ENCODE results near the gene STN1.

STN1 gene

DNA sequence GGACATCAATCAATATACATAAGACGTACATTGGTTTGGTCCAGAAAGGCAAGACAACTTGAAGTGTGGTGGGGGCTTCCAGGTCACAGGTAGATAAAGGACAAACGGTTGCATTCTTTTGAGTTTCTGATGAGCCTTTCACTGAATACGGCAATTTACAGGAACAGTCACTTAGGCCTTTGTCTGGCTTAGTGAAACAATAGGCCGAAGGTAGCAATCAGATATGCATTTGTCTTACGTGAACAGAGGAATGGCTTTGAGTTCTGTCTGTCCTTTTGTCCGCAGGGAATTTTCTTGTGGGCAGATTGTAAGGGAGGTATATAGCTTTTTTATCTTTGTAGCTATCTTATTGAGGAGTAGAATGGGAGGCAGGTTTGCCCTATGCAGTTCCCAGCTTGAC, 10.8 kb upstream of the STN1 start:
- DNase-seq: no peak

DNA sequence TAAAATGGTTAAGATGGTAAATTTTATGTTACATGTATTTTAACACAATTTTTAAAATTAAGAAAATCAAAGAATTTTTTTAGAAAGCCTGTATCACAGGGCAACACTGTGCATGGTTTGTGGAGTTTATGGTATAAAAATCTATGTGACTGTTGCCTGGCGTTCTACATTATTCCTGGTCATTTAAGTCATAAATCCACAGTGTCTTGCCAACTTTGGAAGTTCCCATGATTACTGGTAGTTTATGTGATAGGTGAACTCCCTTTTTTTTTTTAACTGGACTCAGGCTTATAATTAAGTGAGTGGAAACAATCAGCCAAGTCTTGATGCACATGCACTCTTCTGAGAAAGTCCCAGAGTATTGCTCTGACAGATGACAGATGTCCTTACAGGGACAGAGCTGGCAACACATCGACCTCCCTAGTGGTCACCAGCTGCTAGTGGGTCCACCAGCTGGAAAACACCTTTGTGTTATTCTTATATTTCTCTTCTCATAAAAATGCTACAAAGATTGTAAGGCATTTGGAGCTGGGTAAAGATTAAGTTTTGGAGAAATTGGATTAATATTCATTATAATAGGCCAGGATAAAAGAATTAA, 8.8 kb upstream of the STN1 start:
- DNase-seq: no peak

DNA sequence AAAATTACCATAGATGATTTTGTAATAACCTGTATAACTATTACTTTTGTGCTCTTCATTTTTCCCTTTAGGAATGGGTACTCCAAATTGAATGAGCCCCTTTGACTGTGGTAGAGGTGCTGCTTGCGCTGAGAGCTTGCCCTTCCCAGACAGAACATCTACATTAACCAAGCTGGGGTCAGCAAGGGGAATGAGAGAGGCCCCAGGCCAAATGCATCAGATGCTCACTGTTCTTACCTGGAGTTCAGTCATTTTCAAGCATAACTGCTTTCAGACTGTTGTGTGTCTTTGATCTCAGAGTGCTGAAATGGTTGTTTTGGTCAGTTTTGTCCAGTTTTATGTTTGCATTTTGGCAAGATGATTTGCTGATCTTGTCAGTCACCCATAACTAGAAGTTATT, 7.6 kb upstream of the STN1 start:
- DNase-seq: no peak

DNA sequence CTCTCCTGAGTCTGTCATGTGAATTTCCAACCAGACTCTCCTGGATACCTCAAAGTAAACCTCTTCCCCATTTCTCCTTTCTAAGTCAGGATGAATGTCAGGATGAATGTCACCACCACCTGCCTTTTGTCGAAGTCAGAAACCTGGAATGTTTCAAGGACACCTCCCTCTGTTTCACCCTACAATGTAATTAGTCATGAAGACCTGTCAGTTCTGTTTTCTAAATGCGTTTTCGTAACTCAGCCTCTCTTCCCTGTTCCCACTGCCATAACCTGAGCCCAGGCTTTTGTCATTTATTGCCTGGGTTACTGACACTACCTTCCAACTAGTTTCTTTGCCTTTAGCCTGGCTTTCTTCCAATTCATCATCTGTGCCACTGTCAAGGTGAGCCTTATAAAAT, 5.5 kb upstream of the STN1 start:
- no peak for DNase-seq

DNA sequence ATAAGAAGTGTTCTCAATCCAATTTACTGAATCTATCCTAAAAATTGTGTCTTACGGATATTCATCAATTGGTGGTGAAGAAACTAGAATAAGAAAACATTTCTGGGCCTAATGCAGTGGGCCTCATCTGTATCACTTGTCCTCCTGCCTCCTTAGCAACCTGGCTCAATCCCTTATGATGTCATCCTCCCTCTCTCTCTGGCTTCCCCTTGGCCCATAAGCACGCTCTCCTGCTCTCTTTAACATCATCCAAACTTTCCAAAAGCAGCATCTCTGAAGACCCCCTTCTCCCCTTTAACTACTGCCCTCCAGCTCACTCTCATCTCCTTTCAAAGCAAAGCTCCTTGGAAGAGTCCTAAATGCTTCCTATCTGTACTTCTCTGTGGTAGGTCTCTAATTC, 4.7 kb upstream of the STN1 start:
- DNase-seq: no peak

DNA sequence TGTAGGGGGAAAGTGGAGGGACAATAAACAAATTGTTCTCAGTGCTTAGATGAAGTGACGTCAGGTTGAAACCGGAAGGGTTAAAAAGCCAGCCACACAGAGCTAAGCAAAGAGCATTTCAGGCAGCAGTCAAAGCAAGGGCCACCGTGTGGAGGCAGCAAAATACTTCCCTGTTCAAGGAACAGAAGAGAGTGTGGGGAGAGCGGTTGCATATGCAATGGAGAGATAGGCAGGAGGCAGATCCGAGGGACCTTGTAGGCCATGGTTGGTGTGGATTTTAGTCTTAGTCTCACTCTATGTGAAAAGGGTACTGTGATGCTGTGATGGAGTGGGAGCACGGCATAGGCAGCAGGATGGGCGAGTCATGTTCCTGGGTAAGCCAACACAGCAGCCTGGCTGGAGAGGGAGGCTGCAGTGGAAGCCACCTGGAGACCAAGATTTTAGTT, 3.8 kb upstream of the STN1 start:
- peak; percentile 11 for DNase-seq

DNA sequence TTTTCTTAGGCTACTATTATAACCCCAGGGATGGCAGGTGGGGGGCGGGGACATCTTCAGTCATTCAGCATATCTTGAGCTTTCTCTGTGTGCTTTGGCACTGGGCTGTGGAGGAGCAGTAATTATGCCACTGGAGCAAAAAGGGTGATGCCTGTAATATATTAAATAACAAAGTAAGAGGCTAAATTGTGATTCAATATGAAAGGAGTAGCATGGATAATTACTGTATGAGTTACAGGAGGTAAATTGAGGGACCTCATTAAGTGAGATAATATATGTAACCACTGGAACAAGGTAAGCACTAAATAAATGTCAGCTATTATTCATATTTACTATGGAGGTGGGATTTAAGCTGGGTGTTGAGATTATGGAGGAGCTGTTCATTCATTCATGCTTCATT, 3.3 kb upstream of the STN1 start:
- peak; percentile 11 for DNase-seq

DNA sequence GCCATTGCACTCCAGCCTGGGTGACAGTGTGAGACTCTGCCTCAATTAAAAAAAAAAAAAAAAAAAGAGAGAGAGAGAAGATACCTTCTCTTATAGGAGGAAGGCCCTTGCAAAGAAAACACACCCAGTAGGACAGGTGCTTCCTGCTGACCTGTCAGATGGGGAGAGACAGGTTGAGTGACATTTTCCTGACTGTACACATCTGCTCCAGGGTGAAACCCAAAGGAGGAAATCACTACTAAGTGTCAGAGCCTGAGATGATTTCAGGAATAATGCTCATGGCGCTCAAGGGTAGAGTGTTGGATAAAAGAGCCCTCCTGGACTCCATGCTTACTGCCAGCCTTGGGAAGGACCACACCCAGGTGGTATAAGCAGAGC, 1.7 kb upstream of the STN1 start:
- DNase-seq: no peak

DNA sequence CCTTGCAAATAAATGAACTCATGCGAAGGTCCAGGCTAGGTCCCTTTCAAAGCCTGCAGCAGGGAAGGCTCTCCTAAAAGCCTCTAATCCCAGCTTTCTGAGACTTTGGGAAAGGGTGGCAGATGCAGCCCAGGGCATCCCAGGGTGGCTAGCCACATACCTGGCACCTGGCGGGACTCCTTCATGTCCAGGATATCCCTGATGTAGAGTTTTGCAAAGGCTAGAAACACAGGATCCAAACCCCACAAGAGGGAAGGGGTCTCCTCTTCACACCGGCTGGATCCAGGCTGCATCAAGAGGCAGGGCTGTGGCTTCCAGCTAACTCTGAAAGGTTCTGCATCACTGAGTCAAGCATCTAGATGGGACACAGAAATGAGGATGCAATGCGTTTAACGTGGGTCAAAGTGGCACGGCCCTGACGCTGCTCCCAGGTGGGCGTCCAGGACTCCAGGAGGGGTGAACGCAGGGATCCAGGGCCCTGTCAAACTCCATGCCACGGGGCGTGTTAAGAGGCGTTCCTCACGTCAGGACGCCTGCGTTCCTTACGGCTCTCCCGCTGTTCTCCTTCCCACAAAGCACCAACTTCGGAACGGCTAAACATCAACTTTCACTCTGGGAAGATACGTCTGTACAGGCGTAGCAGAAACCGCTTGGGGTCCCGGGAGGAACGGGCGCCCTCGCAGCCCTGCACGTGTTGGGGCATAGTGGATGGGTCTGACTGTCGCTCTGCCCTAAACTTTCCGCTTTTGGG, 507 bp downstream of the STN1 start:
- DNase-seq: peak; percentile 41

DNA sequence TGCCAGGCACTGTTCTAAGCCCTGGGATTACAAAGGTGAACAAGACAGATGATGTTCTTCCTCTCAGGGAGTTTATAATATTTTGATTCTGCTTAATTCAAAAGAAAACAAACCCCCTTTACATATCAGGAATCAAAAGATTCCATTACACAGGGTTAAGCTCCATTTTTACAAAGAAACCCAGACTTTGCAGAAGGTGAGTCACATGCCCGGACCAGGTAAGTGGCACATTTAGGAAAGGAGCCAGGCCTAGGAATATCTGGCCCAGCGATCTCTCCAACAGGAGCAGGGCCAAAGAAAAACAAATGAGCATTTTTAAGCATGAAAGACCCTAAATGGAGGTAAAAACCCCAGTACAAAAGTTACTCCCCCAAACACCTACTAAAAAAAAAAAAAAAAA, 1.1 kb downstream of the STN1 start:
- DNase-seq: no peak

DNA sequence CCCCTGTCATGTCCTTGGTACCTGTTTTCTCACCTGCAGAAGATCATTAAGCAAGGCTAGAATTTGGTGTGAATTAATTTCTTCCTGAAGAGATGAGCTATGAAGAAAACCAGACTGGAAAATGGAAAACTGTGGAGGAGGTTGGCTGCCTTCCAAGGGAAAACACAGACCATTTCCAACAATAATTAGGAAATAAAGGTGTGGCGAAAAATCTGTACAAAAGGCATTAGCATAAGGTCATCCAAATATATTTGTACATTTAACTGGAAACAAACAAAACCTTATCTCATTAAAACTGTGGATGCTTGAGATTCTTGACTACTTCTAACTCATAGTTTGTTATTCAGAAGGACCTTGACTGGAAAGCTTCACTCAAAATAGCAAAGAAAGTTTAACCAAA, 1.7 kb downstream of the STN1 start:
- DNase-seq: no peak

DNA sequence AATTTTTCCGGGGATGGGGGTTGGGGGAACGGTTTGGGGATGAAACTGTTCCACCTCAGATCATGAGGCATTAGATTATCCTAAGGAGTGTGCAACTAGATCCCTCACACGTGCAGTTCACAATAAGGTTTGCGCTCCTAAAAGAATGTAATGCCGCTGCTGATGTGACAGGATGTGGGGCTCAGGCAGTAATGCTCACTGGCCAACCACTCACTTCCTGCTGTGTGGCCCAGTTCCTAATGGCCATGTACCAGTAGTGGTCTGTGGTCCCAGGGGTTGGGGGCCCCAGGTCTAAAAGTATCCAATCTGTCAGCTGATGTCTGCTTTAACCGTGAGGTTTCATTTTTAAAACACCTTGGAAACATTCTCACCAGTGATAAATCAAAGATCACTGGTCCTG, 2.2 kb downstream of the STN1 start:
- no peak for DNase-seq

DNA sequence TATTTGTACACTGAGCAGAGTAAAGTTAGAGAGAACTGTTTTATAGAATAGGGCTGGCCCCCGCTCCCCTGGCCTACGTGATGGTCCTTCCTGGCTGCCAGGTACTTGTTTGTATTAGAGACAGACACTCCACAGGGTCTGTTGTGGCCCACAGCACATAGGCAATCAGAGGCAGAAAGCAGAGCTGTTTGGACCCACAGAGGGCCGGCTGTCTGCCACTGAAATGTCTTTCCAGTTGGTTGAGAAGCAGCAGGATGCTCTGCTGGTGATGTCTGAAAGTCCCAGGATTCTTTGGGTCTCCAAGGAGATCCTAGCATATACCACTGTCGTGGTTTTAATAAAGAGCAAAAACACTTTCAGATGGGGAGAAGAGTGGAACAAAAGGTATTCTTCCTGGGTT, 5.2 kb downstream of the STN1 start:
- DNase-seq: no peak

DNA sequence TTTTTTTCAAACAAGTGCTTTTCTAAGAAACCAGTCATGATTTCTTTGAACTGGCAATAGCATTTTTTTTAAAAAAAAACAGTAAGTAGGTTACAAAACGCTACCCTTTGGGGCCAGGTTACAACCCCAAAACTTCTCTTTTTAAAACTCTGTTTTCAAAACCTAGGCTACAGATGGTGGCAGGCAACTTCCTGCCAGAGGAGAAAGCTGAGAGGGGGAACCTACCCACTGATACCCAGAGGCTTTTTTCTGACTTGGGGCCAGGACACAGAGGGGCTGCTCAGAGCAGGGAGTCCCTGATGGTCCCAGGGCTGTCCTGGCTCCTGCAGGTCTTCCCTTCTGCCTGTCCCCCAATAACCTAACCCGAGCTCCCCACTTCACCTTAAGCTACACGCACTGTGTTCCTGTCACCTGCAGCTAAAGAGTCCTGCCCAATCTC, 6.9 kb downstream of the STN1 start:
- no peak for DNase-seq

DNA sequence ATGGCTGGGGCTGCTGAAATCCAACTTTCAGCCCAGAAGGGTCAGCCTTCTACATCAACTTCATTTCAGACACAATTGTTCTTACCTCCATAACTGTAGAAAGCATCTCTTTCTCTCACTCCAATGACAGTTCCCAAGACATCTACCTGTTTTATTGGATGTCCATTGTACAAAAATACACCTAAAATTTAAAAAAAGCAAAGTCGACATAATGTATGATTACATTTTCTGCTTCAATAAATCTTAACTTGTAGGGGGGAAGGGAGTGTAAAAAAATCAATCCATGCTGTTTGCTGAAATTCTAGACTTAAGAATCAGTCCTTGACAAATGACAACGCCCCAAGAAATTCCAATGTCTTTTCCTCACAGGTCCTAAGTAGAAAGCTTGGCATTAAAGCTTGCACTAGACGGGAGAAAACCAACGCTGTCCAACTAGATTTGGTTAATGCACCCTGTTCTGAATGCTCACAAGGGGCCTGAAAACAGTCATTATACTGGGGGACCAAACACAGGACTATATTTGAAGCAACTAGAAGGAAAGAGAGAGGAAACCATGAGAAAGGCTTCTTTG, 7.5 kb downstream of the STN1 start:
- DNase-seq: no peak

DNA sequence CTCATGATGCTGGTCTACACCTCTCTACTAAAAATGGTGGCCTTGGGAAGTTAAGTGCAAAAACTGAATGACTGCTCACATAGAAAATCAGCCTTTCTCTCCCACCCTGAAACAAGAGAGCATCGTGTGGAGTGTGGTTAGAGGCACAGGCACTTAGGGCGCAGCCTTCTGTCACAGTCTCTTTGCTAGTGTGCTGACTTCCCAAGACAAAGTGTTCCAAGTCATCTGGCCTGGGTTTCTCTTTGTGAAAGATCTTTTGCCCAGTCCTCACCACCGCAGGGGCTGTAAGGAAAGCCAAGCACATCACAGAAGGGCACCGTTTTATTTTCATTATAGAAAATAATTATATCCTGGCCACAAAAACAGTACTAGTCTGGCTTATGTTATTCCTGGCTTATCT, 12.5 kb downstream of the STN1 start:
- DNase-seq: no peak

DNA sequence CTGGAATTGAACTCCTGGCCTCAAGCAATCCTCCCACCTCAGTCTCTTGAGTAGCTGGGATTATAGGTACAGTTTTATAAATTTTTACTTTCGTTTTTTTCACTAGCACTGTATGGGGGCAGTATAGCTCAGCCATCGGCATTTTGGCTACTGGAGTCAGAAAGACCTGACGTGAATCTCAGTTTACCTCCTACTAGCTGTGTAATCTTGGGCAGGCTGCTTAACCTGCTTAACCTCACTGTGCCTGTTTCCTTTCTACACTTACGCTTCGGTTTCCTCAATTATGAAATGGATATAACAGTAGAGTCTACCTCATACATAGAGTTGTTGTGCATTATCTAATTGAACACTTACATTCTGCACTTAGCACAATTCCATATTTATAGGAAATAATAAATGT, 16.7 kb downstream of the STN1 start:
- no peak for DNase-seq

DNA sequence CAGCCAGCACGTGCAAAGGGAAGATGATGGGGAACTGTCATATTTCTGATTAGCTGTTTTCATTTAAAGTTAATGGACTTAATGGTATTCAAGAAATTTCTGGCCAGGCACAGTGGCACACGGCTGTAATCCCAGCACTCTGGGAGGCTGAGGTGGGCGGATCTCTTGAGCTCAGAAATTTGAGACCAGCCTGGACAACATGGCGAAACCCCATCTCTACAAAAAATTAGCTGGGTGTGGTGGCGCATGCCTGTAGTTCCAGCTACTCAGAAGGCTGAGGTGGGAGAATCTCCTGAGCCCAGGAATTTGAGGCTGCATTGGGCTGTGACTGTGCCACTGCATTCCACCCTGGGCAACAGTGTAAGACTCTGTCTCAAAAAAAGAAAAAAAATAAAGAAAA, 18.7 kb downstream of the STN1 start:
- no peak for DNase-seq

DNA sequence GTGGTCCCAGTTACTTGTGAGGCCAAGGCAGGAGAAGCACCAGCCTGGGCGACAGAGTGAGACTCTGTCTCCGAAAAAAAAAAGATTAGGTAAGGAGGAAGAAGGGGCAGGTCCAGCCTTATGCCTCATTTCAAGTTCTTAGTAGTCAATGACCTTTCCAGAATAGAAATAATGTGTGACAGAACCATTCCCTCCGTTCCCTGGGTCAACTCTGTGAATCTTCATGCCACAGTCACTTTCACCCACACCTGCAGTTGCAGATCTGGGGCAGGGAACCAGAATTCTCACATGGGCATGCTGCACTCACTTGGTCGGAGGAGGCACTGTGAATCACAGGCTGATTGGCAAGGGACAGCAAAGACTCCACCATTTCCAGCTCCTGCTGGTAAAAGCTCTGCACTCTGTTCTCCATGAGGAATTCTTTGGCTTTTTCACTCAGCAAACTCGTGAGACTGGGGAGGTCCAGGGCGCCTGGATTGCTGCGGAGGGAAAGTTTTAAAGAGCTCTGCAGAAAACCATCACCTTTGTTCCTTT, 20.7 kb downstream of the STN1 start:
- DNase-seq: no peak

DNA sequence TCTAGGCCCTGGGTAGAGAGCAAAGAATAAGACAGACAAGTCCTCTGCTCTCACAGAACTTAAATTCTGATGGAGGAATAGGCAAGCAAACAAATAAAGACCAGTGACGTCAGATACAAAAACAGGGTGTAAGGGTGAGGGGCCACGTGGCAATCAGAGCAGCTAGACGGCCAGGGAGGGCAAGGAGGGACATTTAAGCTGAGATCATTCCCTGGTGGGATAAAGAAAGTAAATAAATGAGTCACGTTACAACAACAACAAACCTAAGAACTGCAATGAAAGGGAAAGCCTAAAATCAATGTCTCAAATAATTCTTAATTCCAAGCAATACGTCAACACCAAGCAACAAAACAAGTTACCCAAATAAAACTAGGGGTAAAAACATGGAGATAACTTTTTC, 21.8 kb downstream of the STN1 start:
- DNase-seq: no peak

DNA sequence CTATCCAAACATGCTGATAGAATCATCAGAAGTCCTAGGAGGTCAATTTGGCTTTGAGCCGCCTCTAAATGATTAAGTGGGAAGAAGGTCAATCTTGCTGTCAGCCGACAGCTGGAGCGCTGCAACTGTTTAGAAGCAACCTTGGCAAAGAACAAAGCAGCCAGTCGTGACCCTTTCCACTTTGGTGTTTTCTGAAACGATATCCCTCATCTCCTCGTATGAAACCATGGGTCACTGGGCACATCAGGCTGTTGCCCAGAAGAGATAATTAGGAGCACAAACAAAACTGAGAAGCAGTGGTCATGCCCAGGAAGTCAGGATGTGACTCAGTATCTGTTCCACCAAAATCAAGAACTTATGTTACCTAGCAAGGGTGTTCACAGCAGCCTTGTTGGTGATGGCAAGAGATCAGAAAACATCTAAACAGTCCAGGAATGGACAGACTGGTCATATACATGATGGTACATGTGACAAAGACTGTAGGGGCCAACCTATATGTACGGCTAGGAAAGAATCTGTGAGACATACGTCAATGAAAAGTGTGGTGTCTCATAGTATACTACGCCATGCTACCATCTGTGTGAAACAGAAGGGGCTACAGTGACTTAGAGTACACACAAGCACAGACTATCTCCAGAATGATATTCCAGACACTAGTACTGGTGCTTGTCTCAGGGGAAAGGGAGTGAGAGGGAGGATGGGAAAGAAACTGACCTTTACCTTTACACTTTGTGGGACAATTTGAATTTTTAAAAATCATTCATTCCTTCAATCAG, 22.4 kb downstream of the STN1 start:
- DNase-seq: no peak

DNA sequence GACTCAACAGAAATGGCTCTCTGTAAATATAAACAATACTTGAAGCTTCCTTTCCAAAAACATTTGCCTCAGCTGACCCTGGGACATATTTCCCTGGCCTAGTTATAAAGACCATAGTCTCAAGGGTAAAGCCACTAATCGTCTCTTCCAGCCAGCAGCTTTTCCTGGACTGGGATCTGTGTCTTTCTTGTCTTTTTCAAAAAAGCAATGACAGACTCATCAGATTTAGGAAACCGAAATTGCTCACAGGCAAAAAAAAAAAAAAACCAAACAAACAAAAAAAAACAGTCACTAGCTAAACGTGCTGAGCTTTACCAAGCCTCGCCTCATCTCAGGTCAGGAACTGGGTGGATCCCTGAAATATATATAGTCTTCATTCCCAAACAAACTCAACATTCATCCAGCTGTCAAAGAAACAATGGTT, 23.5 kb downstream of the STN1 start:
- DNase-seq: peak; percentile 0

DNA sequence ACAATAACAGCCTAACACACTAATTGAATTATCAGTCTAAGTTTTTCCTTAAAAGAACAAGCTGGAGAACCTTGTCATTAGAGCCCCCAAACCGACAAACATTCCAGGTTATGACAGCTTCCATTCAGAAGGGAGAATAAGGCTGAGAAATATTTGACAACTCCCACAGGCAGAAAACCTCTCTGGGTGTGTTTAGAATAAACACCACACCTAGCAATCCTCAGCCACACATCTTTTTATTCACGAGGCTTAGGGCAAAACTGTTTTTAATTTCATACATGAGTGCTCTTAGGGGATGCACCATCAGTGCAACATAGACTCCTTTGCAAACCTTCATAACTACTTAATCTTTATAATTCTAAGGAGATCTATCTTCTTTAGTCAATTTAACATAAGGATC, 24.2 kb downstream of the STN1 start:
- no peak for DNase-seq

DNA sequence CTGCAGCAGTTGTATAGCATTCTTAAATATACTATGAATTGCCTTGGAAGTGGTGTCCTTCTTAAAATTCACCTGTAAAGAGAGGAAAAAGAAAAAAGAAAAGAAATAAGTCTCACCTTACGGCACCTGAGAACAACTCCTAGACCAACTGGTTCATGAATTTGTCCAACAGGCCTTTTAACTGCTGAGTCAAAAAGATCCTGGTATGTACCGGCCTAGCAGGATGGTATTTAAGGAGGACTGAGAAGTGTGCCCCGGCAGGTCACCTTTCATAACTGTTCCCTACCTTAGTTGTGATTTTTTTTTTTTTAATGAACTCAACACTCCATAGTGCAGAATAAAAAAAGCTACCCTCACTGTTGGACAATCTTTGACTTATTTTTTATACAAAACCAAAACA, 25.8 kb downstream of the STN1 start:
- DNase-seq: no peak

All from NCI-H345 (cell line).